GM12878 (cell line): ENCODE data around the gene C6orf52. TPM values are rescaled to one million over a fixed set of nuclear protein-coding genes. Genes with fewer than 3 reads are reported as not detected.

ENCODE experiments used
- ATAC-seq: fragments of 200-7000 bp; cut with Tn5 transposase; 3 replicates; pipeline ENCODE4 v1.9.1; 2020; ENCODE audit warnings: mild to moderate bottlenecking, moderate library complexity
- BruUV-seq: library from RNA; stranded (reverse); fragments of 400-500 nt; replicated peaks from 2 replicates; lab custom pipeline; 2021; lab: Mats Ljungman, UMichigan
- CTCF ChIA-PET: fragments of 300-600 bp; sonication (Branson Sonifier 250); formaldehyde crosslinking; extraction: SDS; loops from one replicate; lab custom pipeline; 2021; ENCODE audit warnings: inconsistent platforms; lab: Yijun Ruan, JAX
- POLR2A ChIA-PET: fragments of 350-600 bp; formaldehyde crosslinking; extraction: SDS; loops from one replicate; lab custom pipeline; 2021; ENCODE audit warnings: inconsistent platforms; lab: Charles Lee
- RAD21 ChIA-PET: fragments of 300-600 bp; sonication (Branson Sonifier 250); formaldehyde crosslinking; loops from one replicate; lab custom pipeline; 2023; ENCODE audit warnings: antibody characterized with exemption; ENCODE audit not compliant: unreplicated experiment; lab: Charles Lee
- SMC1A ChIA-PET: fragments of 300-600 bp; sonication (Branson Sonifier 250); formaldehyde crosslinking; loops from one replicate; lab custom pipeline; 2023; ENCODE audit not compliant: unreplicated experiment, uncharacterized antibody; lab: Charles Lee
- DNase-seq: peaks from one replicate; pipeline ENCODE4 v3.0.0-alpha.2; 2011; ENCODE audit warnings: low read depth, low spot score
- FAIRE-seq: peaks from 3 replicates; lab custom pipeline; 2011; peaks lifted over from hg19 to GRCh38; lab: Jason Lieb, UNC
- H2AFZ ChIP-seq: 2 replicates; pipeline ENCODE4 v1.6.0; 2011; ENCODE audit warnings: low read depth, low read length, control low read depth; ENCODE audit not compliant: control insufficient read depth
- H3K27ac ChIP-seq: 2 replicates; pipeline ENCODE4 v1.5.1; 2011; ENCODE audit warnings: control low read depth; ENCODE audit not compliant: control insufficient read depth, insufficient read depth
- H3K27me3 ChIP-seq, 2 experiments: replicated peaks in 1 of 2; 2 replicates each; pipeline versions ENCODE4 v1.6.0 to v1.6.1; 2011; ENCODE audit warnings: low read length in 1 of 2; ENCODE audit not compliant: control insufficient read depth in 2 of 2, insufficient read depth in 2 of 2
- H3K36me3 ChIP-seq, 2 experiments: 2 replicates each; pipeline ENCODE4 v1.5.1; 2011; ENCODE audit warnings: low read length in 1 of 2; ENCODE audit not compliant: control insufficient read depth in 2 of 2, insufficient read depth in 2 of 2
- H3K4me1 ChIP-seq: 2 replicates; pipeline ENCODE4 v1.6.1; 2011; ENCODE audit warnings: mild to moderate bottlenecking, low read length, moderate library complexity, mixed read lengths; ENCODE audit not compliant: control insufficient read depth, insufficient read depth
- H3K4me2 ChIP-seq: 2 replicates; pipeline ENCODE4 v1.6.0; 2011; ENCODE audit warnings: control low read depth; ENCODE audit not compliant: control insufficient read depth, insufficient read depth
- H3K4me3 ChIP-seq: fragments of 200-600 bp; sonication (generic); 2 replicates; pipeline ENCODE4 v1.5.1; 2016
- H3K79me2 ChIP-seq: 2 replicates; pipeline ENCODE4 v1.6.0; 2011; ENCODE audit warnings: low read length; ENCODE audit not compliant: control insufficient read depth, insufficient read depth
- H3K9ac ChIP-seq: 2 replicates; pipeline ENCODE4 v1.8.0; 2011; ENCODE audit warnings: low read length, control low read depth, mixed read lengths; ENCODE audit not compliant: control insufficient read depth, insufficient read depth
- H3K9me3 ChIP-seq: replicated peaks from 3 replicates; pipeline ENCODE4 v1.5.1; 2011; ENCODE audit warnings: mild to moderate bottlenecking, low read length; ENCODE audit not compliant: control insufficient read depth, insufficient read depth
- H4K20me1 ChIP-seq: 2 replicates; pipeline ENCODE4 v1.6.0; 2011; ENCODE audit not compliant: control insufficient read depth, insufficient read depth
- ATF3 ChIP-seq: IDR thresholded peaks from 2 replicates; pipeline ENCODE4 v1.6.1; 2011; ENCODE audit warnings: low read depth, mild to moderate bottlenecking, low read length, moderate library complexity, borderline replicate concordance; ENCODE audit errors: extremely low read depth
- CREB1 ChIP-seq: IDR thresholded peaks from 2 replicates; pipeline ENCODE4 v1.6.1; 2012; ENCODE audit warnings: low read depth, mild to moderate bottlenecking, inconsistent platforms
- HDAC2 ChIP-seq: fragments of 200-600 bp; sonication (generic); IDR thresholded peaks from 2 replicates; pipeline ENCODE4 v1.6.1; 2017
- JUNB ChIP-seq: IDR thresholded peaks from 2 replicates; pipeline ENCODE4 v1.6.1; 2016; ENCODE audit warnings: antibody characterized with exemption, mild to moderate bottlenecking
- PAX8 ChIP-seq: fragments of 450-650 bp; IDR thresholded peaks from 2 replicates; pipeline ENCODE4 v1.6.1; 2017; ENCODE audit warnings: mild to moderate bottlenecking, moderate library complexity
- POLR2A ChIP-seq: IDR thresholded peaks from 2 replicates; pipeline ENCODE4 v1.6.1; 2011; ENCODE audit warnings: low read depth, mild to moderate bottlenecking, low read length
- TBL1XR1 ChIP-seq: IDR thresholded peaks from 2 replicates; pipeline ENCODE4 v1.6.1; 2012; ENCODE audit warnings: low read depth, low read length, improper control_type of control experiment
- YBX1 ChIP-seq: fragments of 450-650 bp; IDR thresholded peaks from 2 replicates; pipeline ENCODE4 v1.6.1; 2016; ENCODE audit warnings: antibody characterized with exemption
- YY1 ChIP-seq: IDR thresholded peaks from 2 replicates; pipeline ENCODE4 v1.6.1; 2011; ENCODE audit warnings: low read depth, mild to moderate bottlenecking, low read length
- ZNF384 ChIP-seq: IDR thresholded peaks from 2 replicates; pipeline ENCODE4 v1.6.1; 2012; ENCODE audit warnings: low read depth, mild to moderate bottlenecking, low read length, improper control_type of control experiment, borderline replicate concordance
- WGBS: methylation state at CpG from one replicate; pipeline ENCODE4 v1.1.6; 2016; ENCODE audit warnings: low lambda C conversion rate; ENCODE audit not compliant: insufficient replicate concordance, insufficient coverage; ENCODE audit errors: missing lambda C conversion rate; 5-methylcytosine and 5-hydroxymethylcytosine counted together
- in situ Hi-C: fragments of 300-500 bp; cut with MboI; formaldehyde crosslinking; loops from 9 replicates; pipeline ENCODE4 v1.14.3; 2018; ENCODE audit warnings: mixed read lengths
- intact Hi-C: fragments of 100-400 bp; cut with micrococcal nuclease; formaldehyde crosslinking; loops from one replicate; pipeline ENCODE4 v1.14.2; 2022; ENCODE audit not compliant: unreplicated experiment
- polyA plus RNA-seq, 11 experiments: library from polyadenylated mRNA; depleted of rRNA in 4 of 11; unstranded in 6 of 11; stranded (reverse) in 5 of 11; fragments of >200 nt; fragmentation: Nextera tagmentation in 4 of 11; fragmentation: Illumina TruSeq in 1 of 11; extraction: Ambion mirVana in 4 of 11; extraction: Trizol in 1 of 11; gene quantifications; 1 replicate in 1 of 11; 2 replicates in 10 of 11; pipeline versions ENCODE4 v1.2.1 to v1.2.3, GENCODE V29; 2011 to 2016; ENCODE audit warnings: inconsistent platforms in 2 of 11, missing spikeins in 2 of 11, low read depth in 1 of 11
- total RNA-seq, 4 experiments: library from RNA; depleted of rRNA in 3 of 4; stranded (reverse); fragments of >200 nt in 3 of 4; fragmentation: Illumina TruSeq in 1 of 4; extraction: Trizol in 1 of 4; gene quantifications; 2 replicates each; pipeline versions ENCODE4 v1.2.1 to v1.2.3, GENCODE V29; 2013 to 2021

The C6orf52 gene
- total and polyA plus RNA-seq, 10 of the 15 experiments (the other 5 are each of a cell fraction or from before 2014, with no cell fraction given), result 2.7 to 15.1 (median 4.9) TPM

GRCh38 chr6:10662207-10662606 lies 32.2 kb downstream of the C6orf52 start:
- H3K4me3 ChIP-seq, result no peak overlapping the region
- WGBS, result 74% methylated on average over 8 of the region's 8 CpGs
- no peak for ATAC-seq
- POLR2A ChIA-PET, result no interaction called here
- TF ChIP-seq JUNB (no peak), ZNF384 (no peak), YBX1 (no peak), PAX8 (no peak), TBL1XR1 (no peak), HDAC2 (no peak), POLR2A (no peak), ATF3 (no peak), CREB1 (no peak), YY1 (no peak)
- TF ChIP-seq, all 136 proteins: peak for 0
- BruUV-seq, result no TSS peak
- H3K4me2 ChIP-seq, result no peak overlapping the region
- H4K20me1 ChIP-seq, result no peaks in the 10 kb centered on the region
- no peak overlapping the region for H2AFZ ChIP-seq
- no peaks in the 10 kb centered on the region for H3K4me1 ChIP-seq
- no peaks in the 10 kb centered on the region for H3K36me3 ChIP-seq
- DNase-seq, result no peak
- CTCF ChIA-PET, result no interaction called here
- in situ Hi-C loops (no loop called here), intact Hi-C loops (no loop called here)
- H3K9me3 ChIP-seq, result no peaks in the 10 kb centered on the region; the same call in 2 of the 3 replicates
- H3K27me3 ChIP-seq, result no peaks in the 10 kb centered on the region
- FAIRE-seq, result no peak
- no peak overlapping the region for H3K9ac ChIP-seq
- RAD21 ChIA-PET, result no interaction called here
- no peak overlapping the region for H3K27ac ChIP-seq
- H3K79me2 ChIP-seq, result no peaks in the 10 kb centered on the region
- SMC1A ChIA-PET, result no interaction called here
